Measurements from ENCODE around the gene TMEM63C.

DNA sequence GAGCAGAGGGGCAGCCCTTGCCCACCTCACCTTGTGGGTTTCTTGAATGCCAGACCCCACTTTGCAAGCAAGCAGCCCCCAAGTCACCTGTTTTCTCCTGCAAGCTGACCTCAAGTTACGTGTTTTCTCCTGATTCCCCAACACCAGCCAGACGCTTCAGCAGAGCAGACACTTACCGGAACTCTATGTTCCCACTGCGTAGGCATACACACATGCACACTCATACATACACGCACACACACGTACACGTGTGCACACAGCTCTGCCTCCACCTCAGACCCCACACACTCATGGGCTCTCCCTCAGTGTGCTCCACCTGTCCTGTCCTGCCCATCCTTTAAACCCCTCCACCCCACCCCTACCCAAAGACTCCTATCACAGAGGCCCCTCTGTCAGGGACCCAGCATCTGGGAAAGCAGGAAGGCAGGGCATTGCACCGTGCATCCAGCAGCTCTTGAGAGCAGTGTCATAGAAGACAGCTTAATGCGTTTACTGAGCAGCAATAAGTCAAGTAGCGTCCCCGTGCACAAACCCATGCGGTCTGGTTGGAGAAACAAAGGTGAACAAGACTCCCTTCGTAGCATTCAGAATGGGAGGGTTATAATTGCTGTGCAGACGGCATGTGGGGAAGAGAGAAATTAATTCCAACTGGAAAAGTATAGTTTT lies 44.4 kb downstream of the TMEM63C start:
- TF ChIP-seq CTCF (conservative IDR thresholded peaks at IDR 0.05; ENCODE audit: low read length): no peak
- TF ChIP-seq EZH2phosphoT487 (IDR thresholded peaks at IDR 0.05; ENCODE audit: borderline replicate concordance, low read depth, low read length): no peak

All from OCI-LY7 (cell line).